ENCODE data around the gene SCN10A.

Gene SCN10A

DNA sequence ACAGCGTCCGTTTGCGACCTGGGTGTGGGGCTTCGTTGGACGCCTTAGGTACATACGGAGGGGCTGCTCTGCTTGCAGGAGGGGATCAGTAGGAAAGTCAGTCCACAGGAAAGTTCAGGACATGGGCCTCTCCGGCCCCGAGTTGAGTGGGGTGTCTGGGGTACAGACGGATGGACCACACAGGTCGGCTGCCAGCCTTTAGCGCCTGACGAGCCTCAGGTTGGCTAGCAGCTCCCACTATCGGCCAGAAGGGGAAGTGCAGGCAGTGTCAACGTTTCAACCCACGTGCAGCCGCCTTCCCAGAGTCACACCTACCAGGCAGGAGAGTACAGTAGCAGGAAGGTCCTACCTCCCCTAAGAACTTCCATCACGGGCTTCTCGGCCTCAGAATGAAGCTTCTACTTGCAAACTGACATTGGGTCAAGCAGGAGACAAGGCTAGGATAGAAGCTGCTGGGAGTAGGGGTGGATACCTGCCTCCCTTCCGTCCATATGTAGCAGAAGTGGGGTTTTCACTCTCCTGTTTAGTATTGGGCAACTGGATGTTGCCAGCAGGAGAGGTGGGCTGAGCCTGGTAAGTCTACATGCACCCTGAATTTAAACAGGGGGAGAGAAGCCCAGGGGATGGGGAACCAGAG, 164.7 kb downstream of the SCN10A start:
- DNase-seq (ENCODE audit: low spot score): peak; percentile 73

DNA sequence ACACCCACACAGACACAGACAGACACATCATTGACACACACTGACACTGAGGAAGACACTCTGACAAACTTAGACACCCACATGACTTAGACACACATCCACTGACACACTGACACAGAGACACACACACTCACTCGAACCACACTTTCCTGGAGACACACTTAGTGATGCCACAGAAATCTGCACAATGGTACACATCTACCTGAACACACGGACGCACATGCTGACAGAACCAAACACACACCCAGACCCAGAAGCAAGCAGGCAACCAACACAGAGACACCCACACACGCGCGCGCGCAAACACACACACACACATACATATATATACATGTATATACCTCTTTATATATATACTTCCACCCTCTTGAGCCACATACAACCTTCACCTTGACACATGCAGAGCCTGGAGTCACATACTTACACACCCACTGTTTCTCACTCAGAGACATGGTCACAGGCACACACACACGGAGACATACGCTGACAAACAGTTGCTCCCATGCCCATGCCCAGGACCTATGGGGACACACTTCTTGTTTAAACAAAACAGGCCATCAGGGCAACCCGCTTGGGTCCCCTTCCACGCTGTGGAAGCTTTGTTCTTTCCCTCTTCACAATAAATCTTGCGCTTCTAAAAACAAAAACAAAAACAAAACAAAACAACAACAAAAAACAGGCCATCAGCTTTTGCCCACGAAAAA, 165.6 kb downstream of the SCN10A start:
- DNase-seq (ENCODE audit: low spot score): no peak

DNA sequence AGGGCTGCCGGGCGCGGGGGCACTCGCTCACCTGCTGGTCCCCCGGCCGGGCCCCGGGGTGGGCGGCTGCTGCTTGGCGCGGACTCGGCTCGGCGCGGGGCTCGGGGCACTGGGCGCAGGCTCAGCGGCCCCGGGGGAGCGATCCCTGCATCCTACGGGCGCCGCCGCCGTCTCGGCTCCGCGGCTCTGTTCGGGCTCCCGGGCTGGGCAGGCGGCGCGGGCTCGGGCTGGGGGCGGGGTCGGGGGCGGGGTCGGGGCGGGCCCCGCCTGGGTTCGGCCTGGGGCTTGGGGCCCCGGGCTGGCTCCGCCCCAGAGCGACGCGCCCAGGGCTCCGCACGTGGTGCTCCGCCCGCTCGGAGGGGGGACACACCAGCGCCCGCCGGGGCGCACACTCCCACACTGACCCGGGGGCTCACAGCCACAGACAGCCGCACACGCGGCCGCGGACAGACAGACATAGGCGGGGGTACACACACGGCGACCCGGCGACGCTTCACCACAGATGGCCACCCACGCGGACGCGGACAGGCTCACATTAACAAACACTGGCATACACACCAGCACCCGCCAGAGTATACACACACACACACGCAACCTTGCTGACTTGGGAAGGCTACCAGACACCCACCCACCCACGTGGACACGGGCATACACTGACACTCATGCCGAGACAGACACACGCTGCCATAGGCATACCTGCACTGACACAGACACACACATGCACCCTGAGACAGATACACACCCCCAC, 166.3 kb downstream of the SCN10A start, which contains the start of gene SCN5A:
Gene SCN5A (minus strand): TSS at position 188 of the 748 bp plus-strand sequence. CDS start 16,380 bp downstream, outside the sequence.
- no peak for DNase-seq (ENCODE audit: low spot score)

DNA sequence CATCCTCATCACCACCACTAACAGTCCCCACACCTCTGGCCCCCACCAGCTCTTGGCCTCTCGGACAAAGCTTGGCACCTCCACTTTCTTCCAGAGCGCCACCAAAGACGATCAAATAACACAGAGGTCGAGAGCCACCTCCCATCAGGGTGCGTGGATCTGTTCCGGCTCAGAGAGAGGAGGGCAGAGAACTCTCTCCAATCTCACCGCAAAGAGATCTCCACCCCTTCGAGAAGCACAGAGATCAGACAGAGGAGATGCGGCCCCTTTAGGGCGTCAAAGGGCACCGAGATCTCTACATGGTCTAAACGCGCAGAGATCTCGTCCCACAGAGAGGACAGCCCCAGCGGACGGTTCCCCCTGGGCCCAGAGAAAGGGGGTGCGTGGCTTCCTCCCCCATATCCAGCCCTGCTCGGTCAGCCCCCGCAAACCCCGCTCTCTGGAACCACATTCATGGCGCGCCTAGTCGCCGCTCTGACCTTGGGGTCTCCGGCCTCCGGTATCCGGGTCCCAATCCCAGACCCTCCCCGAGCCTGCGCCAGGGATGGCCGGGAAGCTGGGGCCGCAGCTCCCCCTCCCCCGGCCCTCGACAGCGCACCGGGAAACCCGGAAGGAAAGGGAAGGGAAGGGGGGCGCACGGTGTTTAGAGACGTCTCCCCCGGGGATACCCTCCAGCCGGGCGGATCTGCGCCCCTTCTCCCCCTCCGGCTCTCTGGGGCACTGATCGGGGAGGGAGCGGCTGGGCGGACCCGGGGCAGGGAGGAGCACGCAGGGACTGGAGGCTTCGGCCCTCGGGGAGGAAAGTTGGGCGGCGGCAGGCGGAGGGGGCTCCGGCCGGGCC, 167.1 kb downstream of the SCN10A start:
- DNase-seq (ENCODE audit: low spot score): no peak

DNA sequence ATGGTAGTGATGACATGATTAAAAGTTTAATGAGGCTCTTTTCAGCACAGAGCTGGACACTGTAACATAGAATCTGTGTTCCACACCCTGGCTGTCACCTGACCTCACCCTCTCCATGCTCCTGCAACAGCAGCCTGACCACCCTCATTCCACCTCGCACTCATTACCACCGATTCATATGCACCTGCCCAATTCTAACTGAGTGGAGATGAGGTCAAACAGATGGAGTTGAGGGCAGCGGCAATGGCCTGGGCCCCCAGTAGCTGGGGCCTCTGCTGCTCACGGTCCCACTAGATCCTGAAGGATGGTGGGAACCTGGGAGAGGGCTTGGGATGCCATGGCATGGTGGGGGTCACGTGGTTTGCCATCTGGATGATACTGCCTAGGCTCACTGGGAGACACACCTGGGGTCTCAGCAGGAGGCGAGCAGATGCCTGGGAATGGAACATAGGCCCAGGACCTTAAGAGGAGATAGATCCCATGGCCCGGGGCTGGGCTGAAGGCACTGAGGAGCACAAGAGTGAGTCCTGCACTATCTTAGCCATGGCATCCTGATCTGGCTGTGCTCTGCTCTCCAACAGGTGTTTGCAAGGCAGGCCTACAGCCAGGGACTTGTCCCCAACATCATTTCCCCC, 167.9 kb downstream of the SCN10A start:
- no peak for DNase-seq (ENCODE audit: low spot score)

DNA sequence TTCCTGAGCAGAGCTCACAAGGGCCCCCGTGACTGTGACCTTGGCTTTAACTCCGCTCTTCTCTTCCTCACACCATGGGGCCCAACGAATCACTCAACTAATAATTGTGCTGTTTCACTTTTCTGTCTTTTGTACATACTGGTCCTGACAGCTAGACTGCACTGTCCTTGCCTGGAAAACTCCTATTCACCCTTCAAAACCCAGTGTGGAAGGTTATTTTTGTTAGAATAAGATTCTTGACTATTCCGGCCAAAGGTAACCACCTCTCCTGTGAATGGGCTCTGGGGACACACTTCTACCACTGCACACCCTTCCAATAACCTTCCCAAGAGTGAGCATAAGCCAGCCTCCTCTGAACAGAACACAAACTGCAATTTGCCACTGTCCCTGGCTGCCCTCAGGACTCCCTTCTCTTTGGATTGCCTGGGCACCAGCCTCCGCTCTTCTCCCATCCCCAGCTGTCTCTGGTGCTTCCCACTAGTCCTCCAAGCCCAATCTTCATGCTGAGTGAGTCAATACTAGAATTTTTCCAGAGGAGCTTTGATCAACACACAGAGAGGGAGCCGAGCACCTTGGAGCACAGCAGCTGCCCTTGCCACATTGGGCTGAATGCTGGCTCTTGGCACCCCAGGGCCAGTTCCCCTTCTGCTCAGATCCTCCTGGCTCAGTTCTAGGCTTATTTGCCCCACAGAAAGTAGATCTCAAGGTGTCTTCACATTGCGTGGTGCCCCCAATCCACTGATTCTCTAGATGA, 168.6 kb downstream of the SCN10A start:
- DNase-seq (ENCODE audit: low spot score): no peak

Data from NAMALWA (cell line).